Parathyroid adenoma (tissue), 2 donors: ENCODE results near the gene KIRREL3.

Source experiments
- H2AFZ ChIP-seq: fragments of 300-600 bp; sonication (generic); one replicate; pipeline ENCODE4 v1.7.0; 2017; ENCODE audit warnings: antibody characterized with exemption, mild to moderate bottlenecking
- H3K27ac ChIP-seq: fragments of 300-600 bp; sonication (generic); one replicate; pipeline ENCODE4 v1.7.0; 2017
- H3K27me3 ChIP-seq: fragments of 300-600 bp; sonication (generic); one replicate; pipeline ENCODE4 v1.7.0; 2017; ENCODE audit warnings: low read length; ENCODE audit not compliant: control insufficient read depth, insufficient read depth
- H3K36me3 ChIP-seq: fragments of 300-600 bp; sonication (generic); one replicate; pipeline ENCODE4 v1.7.0; 2017; ENCODE audit warnings: low read length; ENCODE audit not compliant: control insufficient read depth, insufficient read depth
- H3K4me1 ChIP-seq: fragments of 300-600 bp; sonication (generic); one replicate; pipeline ENCODE4 v1.7.0; 2017; ENCODE audit warnings: control low read depth
- H3K4me2 ChIP-seq: fragments of 300-600 bp; sonication (generic); one replicate; pipeline ENCODE4 v1.7.0; 2017; ENCODE audit warnings: low read length
- H3K4me3 ChIP-seq: fragments of 300-600 bp; sonication (generic); one replicate; pipeline ENCODE4 v1.7.0; 2017; ENCODE audit warnings: low read depth, low read length
- H3K79me2 ChIP-seq: fragments of 300-600 bp; sonication (generic); one replicate; pipeline ENCODE4 v1.7.0; 2017; ENCODE audit warnings: control low read depth
- H3K9ac ChIP-seq: fragments of 300-600 bp; sonication (generic); one replicate; pipeline ENCODE4 v1.7.0; 2017; ENCODE audit warnings: mild to moderate bottlenecking
- H3K9me3 ChIP-seq: fragments of 300-600 bp; sonication (generic); one replicate; pipeline ENCODE4 v1.7.0; 2017; ENCODE audit warnings: low read length; ENCODE audit not compliant: control insufficient read depth
- TF ChIP-seq, protein P1 (sequence below): fragments of 300-600 bp; sonication (generic); IDR thresholded peaks from one replicate; pipeline ENCODE4 v1.7.0; 2017; ENCODE audit warnings: antibody characterized with exemption, mild to moderate bottlenecking
- donor health status: primary hyperparathyroidism.

The KIRREL3 gene

GRCh38 chr11:126426820-126427749, 573.5 kb downstream of the KIRREL3 start:
- H2AFZ ChIP-seq = no peak overlapping the region
- H3K4me1 ChIP-seq = no peaks in the 10 kb centered on the region
- H3K27me3 ChIP-seq = no peaks in the 10 kb centered on the region
- no peak overlapping the region for H3K4me2 ChIP-seq
- H3K9me3 ChIP-seq = no peaks in the 10 kb centered on the region
- no peaks in the 10 kb centered on the region for H3K79me2 ChIP-seq
- H3K27ac ChIP-seq = no peak overlapping the region
- no peak overlapping the region for H3K4me3 ChIP-seq
- no peaks in the 10 kb centered on the region for H3K36me3 ChIP-seq
- no peak overlapping the region for H3K9ac ChIP-seq
- TF ChIP-seq, protein P1, sequence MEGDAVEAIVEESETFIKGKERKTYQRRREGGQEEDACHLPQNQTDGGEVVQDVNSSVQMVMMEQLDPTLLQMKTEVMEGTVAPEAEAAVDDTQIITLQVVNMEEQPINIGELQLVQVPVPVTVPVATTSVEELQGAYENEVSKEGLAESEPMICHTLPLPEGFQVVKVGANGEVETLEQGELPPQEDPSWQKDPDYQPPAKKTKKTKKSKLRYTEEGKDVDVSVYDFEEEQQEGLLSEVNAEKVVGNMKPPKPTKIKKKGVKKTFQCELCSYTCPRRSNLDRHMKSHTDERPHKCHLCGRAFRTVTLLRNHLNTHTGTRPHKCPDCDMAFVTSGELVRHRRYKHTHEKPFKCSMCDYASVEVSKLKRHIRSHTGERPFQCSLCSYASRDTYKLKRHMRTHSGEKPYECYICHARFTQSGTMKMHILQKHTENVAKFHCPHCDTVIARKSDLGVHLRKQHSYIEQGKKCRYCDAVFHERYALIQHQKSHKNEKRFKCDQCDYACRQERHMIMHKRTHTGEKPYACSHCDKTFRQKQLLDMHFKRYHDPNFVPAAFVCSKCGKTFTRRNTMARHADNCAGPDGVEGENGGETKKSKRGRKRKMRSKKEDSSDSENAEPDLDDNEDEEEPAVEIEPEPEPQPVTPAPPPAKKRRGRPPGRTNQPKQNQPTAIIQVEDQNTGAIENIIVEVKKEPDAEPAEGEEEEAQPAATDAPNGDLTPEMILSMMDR = no peak

- no peak overlapping the region for H3K4me2 ChIP-seq
- no peak overlapping the region for H2AFZ ChIP-seq
- no peak overlapping the region for H3K27ac ChIP-seq
- no peak overlapping the region for H3K9ac ChIP-seq
- H3K9me3 ChIP-seq = no peaks in the 10 kb centered on the region
- TF ChIP-seq, protein P1 = no peak
- H3K4me1 ChIP-seq = no peaks in the 10 kb centered on the region
- no peaks in the 10 kb centered on the region for H3K27me3 ChIP-seq
- H3K4me3 ChIP-seq = no peak overlapping the region
- no peaks in the 10 kb centered on the region for H3K79me2 ChIP-seq
- H3K36me3 ChIP-seq = no peaks in the 10 kb centered on the region
Observed at GRCh38 chr11:126426106-126426505, 574.5 kb downstream of the KIRREL3 start.

DNA sequence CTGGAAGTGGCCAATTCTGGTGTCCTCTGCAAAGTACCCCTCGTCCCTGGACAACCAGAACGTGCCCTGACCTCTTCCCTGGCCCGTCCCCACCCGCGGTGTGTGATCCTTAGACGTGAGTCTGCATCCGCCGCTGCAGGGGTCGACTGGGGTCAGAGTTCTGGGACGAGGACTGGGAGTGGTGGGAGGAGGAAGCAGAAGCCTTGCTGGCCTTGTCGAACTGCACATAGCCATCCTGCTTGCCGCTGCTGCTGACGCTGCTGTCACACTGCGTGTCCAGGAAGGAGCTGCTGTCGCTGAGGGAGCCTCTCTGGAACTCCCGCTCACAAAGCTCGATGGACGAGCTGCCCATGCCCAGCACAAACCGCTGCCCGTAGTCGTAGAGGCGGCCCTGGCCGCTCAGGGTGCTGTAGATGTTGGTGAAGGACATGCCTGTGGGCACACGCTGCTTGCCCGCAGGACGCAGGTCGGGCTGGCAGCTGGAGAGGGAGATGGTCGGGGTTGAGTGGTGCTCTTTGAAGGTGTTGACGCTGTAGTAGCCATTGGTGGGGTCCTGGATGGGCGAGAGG, 576.0 kb downstream of the KIRREL3 start:
- H3K4me3 ChIP-seq = no peak overlapping the region
- TF ChIP-seq, protein P1 = no peak
- no peak overlapping the region for H3K9ac ChIP-seq
- H3K27ac ChIP-seq = no peak overlapping the region
- no peak overlapping the region for H3K4me2 ChIP-seq
- H3K27me3 ChIP-seq = no peaks in the 10 kb centered on the region
- H3K79me2 ChIP-seq = no peaks in the 10 kb centered on the region
- H3K36me3 ChIP-seq = no peaks in the 10 kb centered on the region
- no peak overlapping the region for H2AFZ ChIP-seq
- no peaks in the 10 kb centered on the region for H3K4me1 ChIP-seq
- no peaks in the 10 kb centered on the region for H3K9me3 ChIP-seq

- Histone ChIP-seq H3K9me3 (no peaks in the 10 kb centered on the region), H3K79me2 (no peaks in the 10 kb centered on the region)
Observed at GRCh38 chr11:126423743-126424142, 576.8 kb downstream of the KIRREL3 start.

More at GRCh38 chr11:126423743-126424142, 576.8 kb downstream of the KIRREL3 start:
- H2AFZ ChIP-seq = no peak overlapping the region
- H3K27me3 ChIP-seq = no peaks in the 10 kb centered on the region
- no peaks in the 10 kb centered on the region for H3K4me1 ChIP-seq
- H3K4me3 ChIP-seq = no peak overlapping the region
- H3K4me2 ChIP-seq = no peak overlapping the region
- no peak overlapping the region for H3K27ac ChIP-seq
- H3K9ac ChIP-seq = no peak overlapping the region
- TF ChIP-seq, protein P1 = no peak
- H3K36me3 ChIP-seq = no peaks in the 10 kb centered on the region
